H1 (cell line): ENCODE results near the gene PRRG3. TPM values are rescaled to one million over a fixed set of nuclear protein-coding genes. Genes with fewer than 3 reads are reported as not detected.

ENCODE experiments used
- CTCF ChIA-PET: fragments of 300-600 bp; sonication (Branson Sonifier 250); formaldehyde crosslinking; loops from one replicate; lab custom pipeline; 2021; ENCODE audit not compliant: partially characterized antibody; lab: Charles Lee
- POLR2A ChIA-PET: fragments of 300-600 bp; sonication (Branson Sonifier 250); formaldehyde crosslinking; loops from one replicate; lab custom pipeline; 2021; ENCODE audit warnings: inconsistent platforms; ENCODE audit not compliant: partially characterized antibody; lab: Charles Lee
- DNase-seq, 2 experiments: peaks; one replicate each; pipeline versions ENCODE4 v3.0.0 to v3.0.0-alpha.2; 2010 to 2022; ENCODE audit warnings: low spot score in 2 of 2, low read depth in 1 of 2, mixed read lengths in 1 of 2
- FAIRE-seq: peaks from 2 replicates; lab custom pipeline; 2011; peaks lifted over from hg19 to GRCh38; lab: Jason Lieb, UNC
- H2AFZ ChIP-seq: 2 replicates; pipeline ENCODE4 v1.8.1; 2012; ENCODE audit warnings: low read length, inconsistent platforms
- H2AK5ac ChIP-seq: 2 replicates; pipeline ENCODE4 v1.6.1; 2013; ENCODE audit warnings: low read depth, low read length
- H2BK120ac ChIP-seq: replicated peaks from 2 replicates; pipeline ENCODE3; 2013; ENCODE audit warnings: low read depth, low read length, inconsistent platforms
- H2BK12ac ChIP-seq: 2 replicates; pipeline ENCODE4 v1.6.1; 2013; ENCODE audit warnings: low read depth, low read length
- H2BK15ac ChIP-seq: 2 replicates; pipeline ENCODE4 v1.6.1; 2013; ENCODE audit warnings: low read length
- H2BK20ac ChIP-seq: 2 replicates; pipeline ENCODE4 v1.6.1; 2013; ENCODE audit warnings: low read length
- H2BK5ac ChIP-seq: 2 replicates; pipeline ENCODE4 v1.6.1; 2013; ENCODE audit warnings: low read depth, low read length
- H3K14ac ChIP-seq: 2 replicates; pipeline ENCODE4 v1.6.1; 2013; ENCODE audit warnings: inconsistent platforms; ENCODE audit not compliant: insufficient read length
- H3K18ac ChIP-seq: 2 replicates; pipeline ENCODE4 v1.6.1; 2013; ENCODE audit warnings: low read length; ENCODE audit errors: extremely low read depth
- H3K23ac ChIP-seq: 2 replicates; pipeline ENCODE4 v1.6.1; 2013; ENCODE audit warnings: inconsistent platforms; ENCODE audit not compliant: insufficient read length
- H3K23me2 ChIP-seq: 2 replicates; pipeline ENCODE4 v1.6.1; 2013; ENCODE audit warnings: low read depth, low read length
- H3K27ac ChIP-seq: 2 replicates; pipeline ENCODE4 v1.6.1; 2011; ENCODE audit warnings: low read depth, low read length, inconsistent platforms
- H3K27me3 ChIP-seq, 4 experiments: replicated peaks in 1 of 4; 1 replicate in 1 of 4; 2 replicates in 3 of 4; pipeline versions ENCODE4 v1.6.1 to v1.8.1; 2011 to 2013; ENCODE audit warnings: low read length in 3 of 4, mild to moderate bottlenecking in 3 of 4, inconsistent platforms in 2 of 4, mixed read lengths in 2 of 4, moderate library complexity in 1 of 4; ENCODE audit not compliant: control insufficient read depth in 3 of 4, insufficient read depth in 3 of 4; ENCODE audit errors: extremely low read depth in 1 of 4
- H3K36me3 ChIP-seq, 4 experiments: 2 replicates each; pipeline versions ENCODE4 v1.6.1 to v1.8.1; 2011 to 2013; ENCODE audit warnings: mild to moderate bottlenecking in 4 of 4, low read length in 3 of 4, moderate library complexity in 2 of 4, control low read depth in 1 of 4, inconsistent platforms in 1 of 4; ENCODE audit not compliant: insufficient read depth in 4 of 4, control insufficient read depth in 2 of 4
- H3K4ac ChIP-seq: replicated peaks from 2 replicates; pipeline ENCODE3; 2013; ENCODE audit warnings: low read length, low read depth, mixed read lengths, inconsistent platforms; ENCODE audit not compliant: insufficient read length
- H3K4me1 ChIP-seq, 4 experiments: replicated peaks in 1 of 4; 1 replicate in 1 of 4; 2 replicates in 3 of 4; pipeline versions ENCODE4 v1.6.1 to v1.8.1; 2011 to 2013; ENCODE audit warnings: low read length in 3 of 4, inconsistent platforms in 2 of 4, mixed read lengths in 1 of 4; ENCODE audit not compliant: insufficient read depth in 4 of 4, control insufficient read depth in 3 of 4
- H3K4me2 ChIP-seq, 2 experiments: 2 replicates each; pipeline versions ENCODE4 v1.6.1 to v1.8.1; 2011 to 2013; ENCODE audit warnings: low read depth in 2 of 2, low read length in 2 of 2, control low read depth in 1 of 2, inconsistent platforms in 1 of 2, mild to moderate bottlenecking in 1 of 2; ENCODE audit not compliant: insufficient read depth in 1 of 2
- H3K4me3 ChIP-seq, 4 experiments: fragments of 200-600, 300-600 bp in 1 of 4; sonication (generic), shearing (Covaris generic), sonication (Bioruptor Twin) in 1 of 4; 2 replicates each; pipeline versions ENCODE4 v1.5.1 to v1.8.1; 2011 to 2016; ENCODE audit warnings: low read length in 4 of 4, low read depth in 3 of 4, control low read depth in 2 of 4, inconsistent platforms in 2 of 4, mild to moderate bottlenecking in 2 of 4, mixed read lengths in 1 of 4, moderate library complexity in 1 of 4; ENCODE audit not compliant: insufficient read depth in 2 of 4; ENCODE audit errors: extremely low read depth in 1 of 4
- H3K56ac ChIP-seq: replicated peaks from 2 replicates; pipeline ENCODE3; 2013; ENCODE audit warnings: low read depth, mild to moderate bottlenecking, mixed read lengths, low read length, inconsistent platforms; ENCODE audit not compliant: insufficient read length
- H3K79me1 ChIP-seq: 2 replicates; pipeline ENCODE4 v1.6.1; 2013; ENCODE audit warnings: low read depth, low read length, control low read depth
- H3K79me2 ChIP-seq, 2 experiments: 2 replicates each; pipeline versions ENCODE4 v1.6.1 to v1.8.1; 2012 to 2013; ENCODE audit warnings: low read length in 2 of 2, mild to moderate bottlenecking in 2 of 2, inconsistent platforms in 1 of 2; ENCODE audit not compliant: insufficient read depth in 2 of 2, control insufficient read depth in 1 of 2
- H3K9ac ChIP-seq, 4 experiments: replicated peaks in 1 of 4; 1 replicate in 1 of 4; 2 replicates in 3 of 4; pipeline versions ENCODE4 v1.6.1 to v1.8.1; 2011 to 2013; ENCODE audit warnings: low read depth in 3 of 4, low read length in 3 of 4, control low read depth in 2 of 4, mild to moderate bottlenecking in 2 of 4, moderate library complexity in 2 of 4, inconsistent platforms in 1 of 4; ENCODE audit errors: extremely low read depth in 1 of 4
- H3K9me3 ChIP-seq, 2 experiments: 2 replicates each; pipeline versions ENCODE4 v1.6.1 to v1.8.1; 2012 to 2013; ENCODE audit warnings: mild to moderate bottlenecking in 2 of 2, moderate library complexity in 2 of 2, control low read depth in 1 of 2, inconsistent platforms in 1 of 2, low read depth in 1 of 2, low read length in 1 of 2, mixed read lengths in 1 of 2; ENCODE audit not compliant: insufficient read depth in 2 of 2
- H4K20me1 ChIP-seq, 2 experiments: replicated peaks in 1 of 2; 2 replicates each; pipeline versions ENCODE3 to v1.8.1; 2011 to 2013; ENCODE audit warnings: inconsistent platforms in 2 of 2, low read length in 2 of 2, mild to moderate bottlenecking in 1 of 2; ENCODE audit not compliant: insufficient read depth in 2 of 2, control insufficient read depth in 1 of 2
- H4K5ac ChIP-seq: 2 replicates; pipeline ENCODE4 v1.6.1; 2013; ENCODE audit warnings: low read length, low read depth, mixed read lengths, inconsistent platforms; ENCODE audit not compliant: insufficient read length
- H4K8ac ChIP-seq: 2 replicates; pipeline ENCODE4 v1.8.0; 2013; ENCODE audit warnings: mild to moderate bottlenecking, moderate library complexity, low read length, inconsistent platforms; ENCODE audit not compliant: insufficient read depth; ENCODE audit errors: extremely low read depth
- H4K91ac ChIP-seq: replicated peaks from 2 replicates; pipeline ENCODE3; 2013; ENCODE audit warnings: low read length, mixed read lengths, inconsistent platforms; ENCODE audit not compliant: insufficient read length
- ATF3 ChIP-seq: IDR thresholded peaks from 2 replicates; pipeline ENCODE4 v1.6.1; 2011; ENCODE audit warnings: low read depth, mild to moderate bottlenecking, low read length; ENCODE audit not compliant: insufficient read depth
- BRCA1 ChIP-seq: IDR thresholded peaks from 2 replicates; pipeline ENCODE4 v1.6.1; 2012; ENCODE audit warnings: low read depth, low read length, improper control_type of control experiment
- CHD1 ChIP-seq: IDR thresholded peaks from 2 replicates; pipeline ENCODE4 v1.6.1; 2012; ENCODE audit warnings: low read depth, low read length, improper control_type of control experiment
- GABPA ChIP-seq: IDR thresholded peaks from 2 replicates; pipeline ENCODE4 v1.6.1; 2011; ENCODE audit warnings: mild to moderate bottlenecking, low read length, moderate library complexity, borderline replicate concordance; ENCODE audit not compliant: insufficient read depth
- KDM5A ChIP-seq: fragments of 200-600 bp; IDR thresholded peaks from 2 replicates; pipeline ENCODE4 v1.7.1; 2012; ENCODE audit warnings: mild to moderate bottlenecking, low read length, inconsistent platforms, mixed read lengths
- POLR2A ChIP-seq, 2 experiments: IDR thresholded peaks; 1 replicate in 1 of 2; 2 replicates in 1 of 2; pipeline ENCODE4 v1.6.1; 2011; ENCODE audit warnings: low read depth in 2 of 2, low read length in 2 of 2, mild to moderate bottlenecking in 2 of 2; ENCODE audit errors: control extremely low read depth in 1 of 2
- POU5F1 ChIP-seq: IDR thresholded peaks from 2 replicates; pipeline ENCODE4 v1.6.1; 2011; ENCODE audit warnings: low read depth, mild to moderate bottlenecking, low read length, moderate library complexity
- RBBP5 ChIP-seq: IDR thresholded peaks from 2 replicates; pipeline ENCODE4 v1.7.1; 2012; ENCODE audit warnings: low read depth, mild to moderate bottlenecking, inconsistent platforms, low read length, moderate library complexity, borderline replicate concordance
- SIX5 ChIP-seq: IDR thresholded peaks from 2 replicates; pipeline ENCODE4 v1.6.1; 2011; ENCODE audit warnings: mild to moderate bottlenecking, low read depth, low read length
- SP1 ChIP-seq: IDR thresholded peaks from 2 replicates; pipeline ENCODE4 v1.6.1; 2011; ENCODE audit warnings: low read depth, low read length
- SRF ChIP-seq: IDR thresholded peaks from 2 replicates; pipeline ENCODE4 v1.6.1; 2011; ENCODE audit warnings: mild to moderate bottlenecking, low read depth, low read length, moderate library complexity
- SUZ12 ChIP-seq: fragments of 200-600 bp; sonication (generic); IDR thresholded peaks from 2 replicates; pipeline ENCODE4 v1.6.1; 2012; ENCODE audit warnings: mild to moderate bottlenecking, inconsistent platforms, low read length, moderate library complexity, mixed read lengths
- TBP ChIP-seq: IDR thresholded peaks from 2 replicates; pipeline ENCODE4 v1.6.1; 2011; ENCODE audit warnings: low read depth, low read length, improper control_type of control experiment
- ZNF274 ChIP-seq: IDR thresholded peaks from 2 replicates; pipeline ENCODE4 v1.7.0; 2012; ENCODE audit warnings: low read length, borderline replicate concordance; ENCODE audit errors: extremely low read depth
- WGBS, 2 experiments: shearing (Covaris generic) in 1 of 2; methylation state at CpG; one replicate each; pipeline versions ENCODE4 v1.1.6 to v1.1.7; 2013 to 2015; ENCODE audit warnings: low lambda C conversion rate in 2 of 2, mixed read lengths in 2 of 2, inconsistent platforms in 1 of 2, low coverage in 1 of 2, missing lambda C conversion rate in 1 of 2; ENCODE audit not compliant: insufficient replicate concordance in 2 of 2, insufficient coverage in 1 of 2, insufficient read length in 1 of 2; ENCODE audit errors: extremely low coverage in 1 of 2, missing lambda C conversion rate in 1 of 2; 5-methylcytosine and 5-hydroxymethylcytosine counted together
- polyA plus RNA-seq, 7 experiments: library from polyadenylated mRNA; depleted of rRNA in 3 of 7; stranded (reverse) in 5 of 7; unstranded in 2 of 7; fragments of >200 nt in 5 of 7; fragments of 200-250 nt in 2 of 7; gene quantifications; 1 replicate in 5 of 7; 2 replicates in 1 of 7; 4 replicates in 1 of 7; pipeline versions ENCODE4 v1.2.1 to v1.2.3, GENCODE V29; 2011 to 2013; ENCODE audit warnings: missing spikeins in 2 of 7, mixed read lengths in 2 of 7
- total RNA-seq: library from RNA; stranded (reverse); fragmentation: NEBNext Ultra II Directional; extraction: Animal tissue kit (Norgen Biotek cat#: 25700); gene quantifications from 2 replicates; pipeline ENCODE4 v1.2.1, GENCODE V29; 2021

Gene PRRG3
- total and polyA plus RNA-seq, 2 of the 8 experiments (the other 6 are each of a cell fraction or from before 2014, with no cell fraction given): 4.2 to 5.4 TPM

GRCh38 chrX:151710457-151710856 is 15.2 kb downstream of the PRRG3 start:
- TF ChIP-seq ATF3: no peak
- no peak for TF ChIP-seq SUZ12
- TF ChIP-seq ZNF274: no peak
- no peak for TF ChIP-seq POU5F1
- no peak for TF ChIP-seq SRF
- TF ChIP-seq TBP: no peak
- TF ChIP-seq SP1: no peak
- no peak for TF ChIP-seq GABPA
- TF ChIP-seq BRCA1: no peak
- TF ChIP-seq CHD1: no peak
- TF ChIP-seq RBBP5: no peak
- TF ChIP-seq KDM5A: no peak
- TF ChIP-seq POLR2A (IDR thresholded peaks at IDR 0.05; ENCODE audit: control extremely low read depth in 1 of 2, low read depth in 2 of 2, low read length in 2 of 2): no peak
- no peak for TF ChIP-seq SIX5
- Histone ChIP-seq H3K14ac (no peak overlapping the region), H3K56ac (no peak overlapping the region), H2BK120ac (no peak overlapping the region), H3K9me3 (no peaks in the 10 kb centered on the region), H3K4me3 (no peak overlapping the region), H3K9ac (no peak overlapping the region), H3K4ac (no peak overlapping the region), H3K4me1 (peaks cover 0 to 4% (median 1%) of the 10 kb centered on the region in 4 experiments; a peak in 3 of 7 replicates), H3K79me2 (no peaks in the 10 kb centered on the region), H3K79me1 (no peaks in the 10 kb centered on the region), H2BK15ac (no peak overlapping the region), H3K18ac (no peak overlapping the region), H3K27ac (no peak overlapping the region), H3K23ac (no peak overlapping the region), H2BK20ac (no peak overlapping the region), H3K27me3 (no peaks in the 10 kb centered on the region), H3K4me2 (no peak overlapping the region), H3K36me3 (no peaks in the 10 kb centered on the region), H4K20me1 (no peaks in the 10 kb centered on the region), H4K5ac (no peak overlapping the region), H4K91ac (no peak overlapping the region), H2BK12ac (no peak overlapping the region), H2AFZ (no peak overlapping the region), H3K23me2 (no peaks in the 10 kb centered on the region), H2AK5ac (no peak overlapping the region), H4K8ac (no peak overlapping the region), H2BK5ac (no peak overlapping the region)
- no peak for FAIRE-seq
- CTCF ChIA-PET: interaction anchor here (0.6 to 1.1 kb wide), 2 partner anchors 49 to 140 kb away, joined by 3 to 4 read pairs; no protein-coding TSS in a partner anchor
- DNase-seq: no peak
- WGBS, 2 experiments: 93% methylated on average over 2 of the region's 2 CpGs; no CpG with 5 or more reads in 1 of the 2 experiments
- POLR2A ChIA-PET: no interaction called here
